Tibial artery (tissue), 4 donors: ENCODE results near the gene CORO2B.

Experiments
- DNase-seq, 2 donors: peaks; one replicate each; pipeline ENCODE4 v3.0.0-alpha.2; 2019
- H3K27ac ChIP-seq, 2 donors: fragments of 200-600 bp; sonication (generic) in 1 of 2; 1 replicate in 1 of 2; 2 replicates in 1 of 2; pipeline ENCODE4 v1.5.1; 2018 to 2019; ENCODE audit warnings: mild to moderate bottlenecking in 1 of 2
- H3K27me3 ChIP-seq, 2 donors: fragments of 200-600 bp; sonication (generic) in 1 of 2; one replicate each; pipeline versions ENCODE4 v1.5.1 to v1.6.0; 2016 to 2019
- H3K36me3 ChIP-seq, 3 donors: fragments of 200-600 bp; sonication (generic) in 2 of 3; one replicate each; pipeline ENCODE4 v1.5.1; 2016 to 2019; ENCODE audit warnings: mild to moderate bottlenecking in 2 of 3
- H3K4me1 ChIP-seq, 4 donors: fragments of 200-600 bp; sonication (generic) in 2 of 4; 1 replicate in 3 of 4; 2 replicates in 1 of 4; pipeline ENCODE4 v1.5.1; 2016 to 2019
- H3K4me3 ChIP-seq, 2 donors: fragments of 200-600 bp; sonication (generic) in 1 of 2; 1 replicate in 1 of 2; 2 replicates in 1 of 2; pipeline ENCODE4 v1.5.1; 2018 to 2019; ENCODE audit warnings: mild to moderate bottlenecking in 2 of 2
- H3K9me3 ChIP-seq, 3 donors: fragments of 200-600 bp; sonication (generic) in 1 of 3; one replicate each; pipeline ENCODE4 v1.5.1; 2016 to 2019
- intact Hi-C: fragments of 100-400 bp; cut with DNase I; formaldehyde crosslinking; loops from one replicate; pipeline ENCODE4 v1.15.0; 2023; ENCODE audit warnings: low total_unique reads
- TF ChIP-seq, protein P1 (sequence below), 2 experiments: fragments of 200-600 bp in 1 of 2; fragments of 450-650 bp in 1 of 2; IDR thresholded peaks; one replicate each; pipeline ENCODE4 v1.5.1; 2017 to 2019; ENCODE audit warnings: antibody characterized with exemption in 2 of 2, mild to moderate bottlenecking in 1 of 2, moderate library complexity in 1 of 2

CORO2B gene

DNA sequence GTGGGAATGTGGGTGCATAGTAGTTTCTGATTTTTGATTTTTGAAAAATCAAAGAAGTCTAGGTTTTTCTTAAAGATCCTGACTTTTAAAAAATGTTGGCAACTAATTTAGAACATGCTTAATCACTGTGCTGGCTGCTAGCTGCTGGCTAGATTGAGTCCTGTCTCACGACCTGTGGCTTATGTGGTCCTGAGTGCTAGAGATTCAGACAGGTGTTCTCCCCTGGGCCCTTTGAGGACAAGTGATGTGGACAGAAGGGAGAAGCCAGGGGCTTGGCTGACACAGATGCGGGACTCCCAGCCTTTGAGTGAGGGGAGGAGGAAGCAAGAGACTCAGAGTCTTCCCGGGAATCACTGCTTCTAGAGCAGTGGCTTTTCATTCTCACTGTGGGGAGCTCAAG is 47.5 kb downstream of the CORO2B start:
- Histone ChIP-seq H3K36me3 (no peaks in the 10 kb centered on the region), H3K27ac (no peak overlapping the region), H3K4me3 (no peak overlapping the region), H3K9me3 (no peaks in the 10 kb centered on the region), H3K4me1 (peaks cover 0 to under 1% (median 0%) of the 10 kb centered on the region in 4 donors), H3K27me3 (no peaks in the 10 kb centered on the region)
- intact Hi-C loops = no loop called here
- DNase-seq = no peak
- TF ChIP-seq, protein P1, sequence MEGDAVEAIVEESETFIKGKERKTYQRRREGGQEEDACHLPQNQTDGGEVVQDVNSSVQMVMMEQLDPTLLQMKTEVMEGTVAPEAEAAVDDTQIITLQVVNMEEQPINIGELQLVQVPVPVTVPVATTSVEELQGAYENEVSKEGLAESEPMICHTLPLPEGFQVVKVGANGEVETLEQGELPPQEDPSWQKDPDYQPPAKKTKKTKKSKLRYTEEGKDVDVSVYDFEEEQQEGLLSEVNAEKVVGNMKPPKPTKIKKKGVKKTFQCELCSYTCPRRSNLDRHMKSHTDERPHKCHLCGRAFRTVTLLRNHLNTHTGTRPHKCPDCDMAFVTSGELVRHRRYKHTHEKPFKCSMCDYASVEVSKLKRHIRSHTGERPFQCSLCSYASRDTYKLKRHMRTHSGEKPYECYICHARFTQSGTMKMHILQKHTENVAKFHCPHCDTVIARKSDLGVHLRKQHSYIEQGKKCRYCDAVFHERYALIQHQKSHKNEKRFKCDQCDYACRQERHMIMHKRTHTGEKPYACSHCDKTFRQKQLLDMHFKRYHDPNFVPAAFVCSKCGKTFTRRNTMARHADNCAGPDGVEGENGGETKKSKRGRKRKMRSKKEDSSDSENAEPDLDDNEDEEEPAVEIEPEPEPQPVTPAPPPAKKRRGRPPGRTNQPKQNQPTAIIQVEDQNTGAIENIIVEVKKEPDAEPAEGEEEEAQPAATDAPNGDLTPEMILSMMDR (IDR thresholded peaks at IDR 0.05) = no peak

DNA sequence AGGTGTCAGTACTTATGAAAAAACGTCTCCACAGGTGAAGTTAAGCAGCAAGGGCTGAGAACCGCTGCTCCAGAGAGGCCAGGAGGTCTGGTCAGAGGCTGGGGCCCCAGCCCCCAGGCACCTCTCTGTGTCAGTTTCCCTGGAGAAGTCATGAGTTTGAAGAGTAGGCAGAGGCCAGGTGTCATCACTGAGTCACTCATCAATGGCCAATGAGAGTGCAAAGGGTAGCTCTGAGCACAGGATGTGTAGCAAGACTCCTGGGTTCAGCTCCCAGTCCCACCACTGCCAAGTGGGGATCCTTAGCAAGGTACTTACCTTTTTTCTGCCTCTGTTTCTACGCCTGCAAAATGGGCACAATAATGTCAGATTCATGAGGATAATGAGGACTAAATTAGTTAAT is 47.9 kb downstream of the CORO2B start:
- no peak overlapping the region for H3K27ac ChIP-seq
- intact Hi-C loops = no loop called here
- no peaks in the 10 kb centered on the region for H3K36me3 ChIP-seq
- no peak overlapping the region for H3K4me3 ChIP-seq
- TF ChIP-seq, protein P1 (IDR thresholded peaks at IDR 0.05) = no peak
- no peaks in the 10 kb centered on the region for H3K4me1 ChIP-seq
- H3K27me3 ChIP-seq = no peaks in the 10 kb centered on the region
- DNase-seq = no peak
- H3K9me3 ChIP-seq = no peaks in the 10 kb centered on the region

DNA sequence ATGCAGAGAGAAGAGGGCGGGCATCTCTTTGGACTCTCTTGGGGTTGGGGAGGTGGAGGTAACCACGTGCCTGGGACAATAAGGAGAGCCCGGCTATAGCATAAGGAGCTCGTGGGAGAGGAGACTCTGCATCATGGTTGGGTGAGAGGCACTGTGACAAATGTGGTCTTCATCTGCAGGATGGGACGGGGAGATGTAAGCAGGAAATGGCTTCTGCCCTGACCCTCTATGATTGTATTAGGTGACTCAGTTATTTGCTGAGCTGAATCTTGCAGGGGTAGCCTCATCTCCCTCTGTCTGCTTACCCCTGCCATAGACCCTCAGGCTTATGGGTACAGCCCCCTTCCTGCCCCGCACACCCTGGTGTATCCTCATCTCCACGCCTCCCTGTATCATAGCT is 48.7 kb downstream of the CORO2B start:
- Histone ChIP-seq H3K27ac (no peak overlapping the region), H3K4me3 (no peak overlapping the region), H3K36me3 (no peaks in the 10 kb centered on the region), H3K27me3 (no peaks in the 10 kb centered on the region), H3K4me1 (no peaks in the 10 kb centered on the region), H3K9me3 (no peaks in the 10 kb centered on the region)
- intact Hi-C loops = no loop called here
- no peak for DNase-seq
- TF ChIP-seq, protein P1 (IDR thresholded peaks at IDR 0.05) = no peak

DNA sequence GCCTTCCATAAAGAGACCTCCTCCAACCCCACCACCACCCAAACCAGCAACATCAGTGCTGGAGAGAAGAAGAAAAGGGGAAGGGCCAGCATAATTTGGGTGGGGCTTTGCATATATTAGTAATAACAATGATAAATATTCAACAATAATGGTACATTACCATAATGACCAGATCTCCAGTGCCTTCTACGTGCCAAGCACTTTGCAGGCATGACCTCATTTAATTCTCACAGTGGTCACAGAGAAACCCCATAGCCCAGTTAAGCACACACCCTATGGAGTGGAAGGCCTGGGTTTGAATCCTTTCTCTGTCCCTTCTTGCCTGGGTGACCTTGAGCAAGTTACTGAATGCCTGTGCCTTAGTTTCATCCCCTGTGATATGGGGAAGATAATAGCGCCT is 49.2 kb downstream of the CORO2B start:
- no peak overlapping the region for H3K27ac ChIP-seq
- H3K4me1 ChIP-seq = no peaks in the 10 kb centered on the region
- intact Hi-C loops = no loop called here
- no peaks in the 10 kb centered on the region for H3K9me3 ChIP-seq
- no peak overlapping the region for H3K4me3 ChIP-seq
- TF ChIP-seq, protein P1 (IDR thresholded peaks at IDR 0.05) = no peak
- no peaks in the 10 kb centered on the region for H3K36me3 ChIP-seq
- H3K27me3 ChIP-seq = no peaks in the 10 kb centered on the region
- no peak for DNase-seq

DNA sequence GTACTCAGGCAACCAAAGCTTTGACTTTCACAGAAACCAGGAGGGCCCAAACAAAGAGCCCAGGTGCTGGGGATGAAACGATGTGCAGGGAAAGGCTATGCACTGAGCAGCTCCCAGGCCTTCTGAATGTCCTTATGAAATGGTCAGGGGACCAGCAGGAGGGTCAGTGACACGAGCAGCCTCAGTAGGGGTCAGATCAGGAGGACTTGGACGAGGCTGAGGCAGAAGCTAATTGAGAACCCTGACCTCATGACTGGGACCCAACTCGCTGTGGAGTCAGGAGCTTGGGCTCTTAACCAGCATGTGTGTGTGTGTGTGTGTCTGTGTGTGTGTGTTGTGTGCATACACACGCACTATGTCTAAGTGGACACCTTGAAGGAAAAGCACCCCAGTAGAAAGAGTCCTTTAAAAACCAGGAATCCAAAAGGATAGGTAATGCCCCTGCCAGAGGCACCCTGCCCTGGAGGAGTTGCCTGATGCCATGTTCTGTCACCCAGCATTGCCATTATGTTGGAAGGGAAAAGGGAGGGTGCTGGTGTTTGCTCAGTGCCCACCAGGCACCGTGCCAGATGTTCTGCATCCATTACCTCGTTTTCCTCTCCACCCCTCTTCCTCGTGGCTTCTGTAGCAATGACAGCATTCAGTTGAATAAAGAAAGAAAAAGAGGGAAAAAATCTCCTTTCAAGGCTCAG is 50.9 kb downstream of the CORO2B start:
- TF ChIP-seq, protein P1 (IDR thresholded peaks at IDR 0.05) = no peak
- DNase-seq = no peak
- H3K27me3 ChIP-seq = no peaks in the 10 kb centered on the region
- H3K4me3 ChIP-seq = no peak overlapping the region
- H3K4me1 ChIP-seq = no peaks in the 10 kb centered on the region
- no peak overlapping the region for H3K27ac ChIP-seq
- H3K9me3 ChIP-seq = no peaks in the 10 kb centered on the region
- intact Hi-C loops = no loop called here
- no peaks in the 10 kb centered on the region for H3K36me3 ChIP-seq

DNA sequence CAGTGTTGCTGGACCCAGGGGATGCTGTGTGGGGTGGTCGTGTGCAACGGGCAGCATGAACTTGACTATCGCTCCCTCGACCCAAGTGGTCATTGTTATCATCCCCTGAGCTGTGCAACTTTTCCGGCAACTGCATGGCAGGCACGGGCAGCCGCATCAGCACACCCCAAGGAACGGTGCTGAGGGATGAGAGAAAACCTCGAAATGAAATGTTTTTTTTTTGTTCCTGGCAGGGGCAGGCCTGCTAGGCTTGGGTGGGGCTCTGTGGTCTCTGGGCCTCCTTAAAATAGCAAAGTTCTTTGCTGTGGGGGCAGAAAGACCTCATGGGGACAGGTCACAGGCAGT is 51.4 kb downstream of the CORO2B start:
- no peaks in the 10 kb centered on the region for H3K9me3 ChIP-seq
- TF ChIP-seq, protein P1 (IDR thresholded peaks at IDR 0.05) = no peak
- intact Hi-C loops = no loop called here
- no peak overlapping the region for H3K27ac ChIP-seq
- H3K27me3 ChIP-seq = no peaks in the 10 kb centered on the region
- H3K4me3 ChIP-seq = no peak overlapping the region
- no peak for DNase-seq
- peaks cover 0 to 5% (median 2%) of the 10 kb centered on the region in 4 donors for H3K4me1 ChIP-seq
- no peaks in the 10 kb centered on the region for H3K36me3 ChIP-seq
